Testis (tissue), 2 donors: ENCODE data around the gene ORM2.

Experiments
- POLR2A ChIP-seq: fragments of 450-650 bp; IDR thresholded peaks from one replicate; pipeline ENCODE4 v1.6.1; 2017; ENCODE audit warnings: antibody characterized with exemption, mild to moderate bottlenecking, moderate library complexity
- TF ChIP-seq, protein P1 (sequence below), 3 experiments: fragments of 450-650 bp in 2 of 3; fragments of 200-600 bp in 1 of 3; sonication (generic) in 1 of 3; IDR thresholded peaks; one replicate each; pipeline ENCODE4 v1.5.1; 2016 to 2019; ENCODE audit warnings: antibody characterized with exemption in 3 of 3, mild to moderate bottlenecking in 2 of 3, moderate library complexity in 1 of 3

DNA sequence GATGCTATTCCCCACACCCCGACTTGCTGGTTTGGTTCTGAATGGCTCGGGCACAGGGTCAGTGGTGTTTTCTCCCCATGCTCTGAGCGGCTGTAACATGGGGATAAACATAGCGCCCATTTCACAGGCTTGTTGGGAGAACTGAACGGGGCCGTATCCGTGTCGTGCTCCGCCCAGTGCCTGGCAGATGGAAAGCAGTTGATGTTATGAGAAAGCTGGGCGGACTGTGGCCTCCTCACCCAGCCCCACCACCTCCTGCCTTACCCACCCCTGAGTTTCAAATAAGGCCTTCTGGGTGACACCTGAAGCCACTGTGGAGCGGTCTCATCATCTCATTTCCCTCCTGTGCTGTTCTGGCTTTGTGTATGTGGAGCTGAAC lies 14.5 kb downstream of the ORM2 start:
- TF ChIP-seq, protein P1, sequence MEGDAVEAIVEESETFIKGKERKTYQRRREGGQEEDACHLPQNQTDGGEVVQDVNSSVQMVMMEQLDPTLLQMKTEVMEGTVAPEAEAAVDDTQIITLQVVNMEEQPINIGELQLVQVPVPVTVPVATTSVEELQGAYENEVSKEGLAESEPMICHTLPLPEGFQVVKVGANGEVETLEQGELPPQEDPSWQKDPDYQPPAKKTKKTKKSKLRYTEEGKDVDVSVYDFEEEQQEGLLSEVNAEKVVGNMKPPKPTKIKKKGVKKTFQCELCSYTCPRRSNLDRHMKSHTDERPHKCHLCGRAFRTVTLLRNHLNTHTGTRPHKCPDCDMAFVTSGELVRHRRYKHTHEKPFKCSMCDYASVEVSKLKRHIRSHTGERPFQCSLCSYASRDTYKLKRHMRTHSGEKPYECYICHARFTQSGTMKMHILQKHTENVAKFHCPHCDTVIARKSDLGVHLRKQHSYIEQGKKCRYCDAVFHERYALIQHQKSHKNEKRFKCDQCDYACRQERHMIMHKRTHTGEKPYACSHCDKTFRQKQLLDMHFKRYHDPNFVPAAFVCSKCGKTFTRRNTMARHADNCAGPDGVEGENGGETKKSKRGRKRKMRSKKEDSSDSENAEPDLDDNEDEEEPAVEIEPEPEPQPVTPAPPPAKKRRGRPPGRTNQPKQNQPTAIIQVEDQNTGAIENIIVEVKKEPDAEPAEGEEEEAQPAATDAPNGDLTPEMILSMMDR (IDR thresholded peaks at IDR 0.05) = no peak
- no peak for TF ChIP-seq POLR2A
